NK-92 (cell line): ENCODE data around the gene AMOTL1.
"Not testable (repeated sequence)": the region's sequence is repeated elsewhere in the genome, so short reads cannot be mapped to it uniquely, and the experiment has no call there.

ENCODE experiments used
- DNase-seq: peaks from one replicate; lab custom pipeline; 2025; ENCODE audit not compliant: unreplicated experiment; lab: John Stamatoyannopoulos, UW

Gene AMOTL1

GRCh38 chr11:94769880-94770279, 1.7 kb downstream of the AMOTL1 start:
- DNase-seq = no peak

DNA sequence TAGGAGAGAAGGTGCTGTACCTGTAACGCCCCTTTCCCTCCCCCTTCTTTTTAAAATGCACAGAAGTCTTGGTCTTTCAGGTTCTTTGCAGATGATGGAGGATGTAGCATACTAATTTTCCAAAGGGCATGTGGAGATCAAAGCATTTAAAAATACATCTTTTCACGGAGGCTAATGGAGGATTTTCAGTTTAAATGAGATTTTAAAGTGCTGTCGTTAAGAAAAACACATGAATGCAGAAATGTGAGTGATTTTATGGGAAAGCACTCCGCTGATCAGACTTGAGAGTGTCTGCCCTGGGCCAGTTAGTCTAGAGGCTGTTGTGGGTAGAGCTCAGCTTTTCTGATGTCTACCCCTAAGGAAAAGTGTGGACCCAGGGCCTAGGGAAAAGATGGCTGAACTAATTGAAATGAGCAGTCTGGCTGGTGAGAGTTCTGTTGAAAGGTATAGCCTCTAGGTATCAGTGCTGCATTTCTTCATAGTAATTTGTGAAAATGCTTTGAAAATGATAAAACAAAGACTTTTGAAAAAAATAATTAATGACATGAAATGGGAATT, 2.5 kb downstream of the AMOTL1 start:
- no peak for DNase-seq

GRCh38 chr11:94771390-94771789, 3.2 kb downstream of the AMOTL1 start:
- DNase-seq = no peak

DNA sequence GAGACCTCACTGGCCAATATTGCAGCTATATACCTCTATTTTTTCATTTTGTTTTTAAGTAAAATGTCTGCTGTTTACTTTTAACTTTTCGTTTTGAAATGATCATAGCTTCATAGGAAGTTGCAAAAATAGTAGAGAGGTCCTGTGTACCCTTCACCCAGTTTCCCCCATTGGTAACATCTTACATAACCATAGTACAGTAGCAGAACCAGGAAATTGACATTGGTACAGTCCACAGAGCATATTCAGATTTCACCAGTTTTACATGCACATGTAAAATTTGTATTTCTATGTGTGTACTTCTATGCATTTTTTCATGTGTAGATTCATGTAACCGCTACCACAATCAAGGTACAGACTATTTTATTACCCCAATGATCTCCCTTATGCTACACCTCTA, 3.8 kb downstream of the AMOTL1 start:
- no peak for DNase-seq

DNA sequence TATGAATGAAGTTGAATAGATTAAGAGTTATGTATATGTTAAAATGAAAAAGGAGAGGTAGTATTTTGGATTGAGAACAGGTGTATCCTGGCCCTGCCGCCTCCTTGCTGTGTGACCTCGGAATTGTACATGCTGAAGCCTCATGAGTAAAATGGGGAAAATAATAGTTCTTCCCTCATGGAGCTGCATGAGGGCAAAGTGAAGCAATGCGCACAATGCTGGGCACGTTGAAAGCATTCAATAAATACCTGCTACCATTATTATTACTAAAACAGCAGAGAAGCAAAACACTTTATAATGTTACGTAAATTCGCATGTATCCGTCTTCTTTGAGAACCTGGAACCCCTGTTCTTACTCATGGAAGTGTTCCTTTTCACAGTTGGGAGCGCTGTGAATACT, 5.7 kb downstream of the AMOTL1 start:
- DNase-seq = no peak

DNA sequence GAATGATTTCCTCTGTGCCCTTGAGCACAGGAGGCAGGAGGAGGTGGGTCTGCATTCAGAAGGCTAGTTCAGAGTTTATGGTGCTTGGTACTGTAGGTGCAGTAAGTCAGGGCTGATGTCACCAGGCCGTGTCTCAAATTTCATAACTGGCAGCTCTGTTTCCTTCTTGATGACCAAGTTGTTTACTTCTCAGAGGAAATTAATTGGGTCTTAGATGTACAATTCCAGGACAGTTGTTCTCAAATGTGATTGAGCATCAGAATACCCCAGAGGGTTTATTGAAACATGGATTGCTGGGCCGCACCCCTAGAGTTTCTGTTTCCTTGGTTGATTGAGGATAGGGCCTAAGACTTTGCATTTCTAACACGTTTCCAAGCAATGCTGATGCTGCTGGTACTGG, 6.2 kb downstream of the AMOTL1 start:
- no peak for DNase-seq

DNA sequence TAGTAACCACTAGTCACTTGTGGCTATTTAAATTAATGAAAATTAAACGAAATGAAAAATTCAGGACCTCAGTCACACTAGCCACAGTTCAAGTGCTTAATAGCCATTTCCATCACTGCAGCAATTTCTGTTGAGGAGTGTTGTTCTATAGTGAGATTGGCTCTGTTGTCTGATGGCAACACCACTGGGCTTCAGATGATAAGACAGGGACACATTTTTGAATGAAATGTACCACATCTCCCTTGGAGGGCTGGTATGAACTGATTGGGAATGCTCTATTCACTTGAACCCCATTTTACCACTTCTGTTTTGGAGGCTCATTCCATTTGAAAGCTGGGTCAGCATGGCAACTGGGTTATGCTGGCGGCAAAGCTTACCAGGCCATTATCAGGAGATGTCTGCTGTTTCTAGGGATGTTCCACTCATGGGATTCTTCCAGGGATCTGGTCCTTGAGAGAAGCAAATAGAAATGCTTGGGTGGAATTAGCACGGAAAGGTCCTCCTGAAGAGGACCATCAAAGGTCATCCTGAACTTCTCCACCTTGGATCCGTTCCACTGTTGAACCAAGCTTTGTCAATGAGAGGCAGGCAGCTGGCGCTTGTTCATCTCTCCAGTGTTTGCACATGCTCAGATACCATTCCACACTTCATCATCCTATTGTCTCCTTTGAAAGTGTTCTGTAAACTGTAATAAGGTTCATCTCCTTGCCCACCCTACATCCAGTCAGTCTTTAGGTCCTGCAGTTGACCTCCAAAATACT, 7.6 kb downstream of the AMOTL1 start:
- no peak for DNase-seq

GRCh38 chr11:94776351-94777321, 8.5 kb downstream of the AMOTL1 start:
- DNase-seq = no peak

GRCh38 chr11:94780432-94780831, 12.3 kb downstream of the AMOTL1 start:
- no peak for DNase-seq

- no peak for DNase-seq
These were observed 13.7 kb downstream of the AMOTL1 start for GRCh38 chr11:94781837-94782236.

DNA sequence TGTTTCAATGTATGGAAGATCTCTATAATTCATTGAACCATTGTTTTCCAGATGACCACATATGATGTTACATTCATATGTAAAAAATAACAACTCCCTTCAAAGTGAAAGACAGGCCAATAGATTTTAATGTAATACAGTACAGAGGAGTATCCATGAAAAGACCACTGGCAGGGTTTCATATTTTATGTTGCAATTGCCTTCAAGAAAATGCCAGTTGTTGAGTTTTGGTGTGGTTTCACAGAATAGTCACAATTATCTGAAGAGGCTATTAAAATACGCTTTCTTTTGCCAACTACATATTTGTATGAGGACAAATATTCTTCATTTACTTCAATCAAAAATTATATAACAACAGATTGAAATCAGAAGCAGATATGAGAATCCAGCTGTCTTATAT, 14.3 kb downstream of the AMOTL1 start:
- DNase-seq = no peak

- no peak for DNase-seq
These were observed 16.7 kb downstream of the AMOTL1 start for GRCh38 chr11:94784884-94785283.

DNA sequence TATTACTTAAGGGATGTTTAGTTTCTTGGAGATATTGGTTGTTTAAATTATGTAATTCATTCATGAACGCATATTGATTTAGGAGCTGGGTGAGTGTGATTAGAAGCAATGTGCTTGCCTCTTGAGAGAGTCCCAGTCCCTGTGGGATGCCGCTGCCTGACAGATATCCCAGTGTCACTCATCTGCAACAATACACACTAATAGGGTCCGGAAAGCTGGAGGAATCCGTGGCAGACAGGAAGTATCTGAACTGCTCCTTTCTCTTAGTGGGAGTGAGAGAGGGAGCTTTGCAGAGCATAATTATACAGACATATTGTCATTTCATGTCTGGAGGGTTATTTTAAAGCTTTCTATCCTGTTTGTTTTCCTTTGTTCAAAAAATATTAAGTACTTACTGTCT, 17.4 kb downstream of the AMOTL1 start:
- DNase-seq = no peak

GRCh38 chr11:94786264-94787126, 18.3 kb downstream of the AMOTL1 start:
- no peak for DNase-seq

GRCh38 chr11:94787801-94788200, 19.6 kb downstream of the AMOTL1 start:
- no peak for DNase-seq

- DNase-seq = no peak
These were observed 20.2 kb downstream of the AMOTL1 start for GRCh38 chr11:94788396-94788795.

- DNase-seq = no peak
These were observed 22.0 kb downstream of the AMOTL1 start for GRCh38 chr11:94790197-94790596.

DNA sequence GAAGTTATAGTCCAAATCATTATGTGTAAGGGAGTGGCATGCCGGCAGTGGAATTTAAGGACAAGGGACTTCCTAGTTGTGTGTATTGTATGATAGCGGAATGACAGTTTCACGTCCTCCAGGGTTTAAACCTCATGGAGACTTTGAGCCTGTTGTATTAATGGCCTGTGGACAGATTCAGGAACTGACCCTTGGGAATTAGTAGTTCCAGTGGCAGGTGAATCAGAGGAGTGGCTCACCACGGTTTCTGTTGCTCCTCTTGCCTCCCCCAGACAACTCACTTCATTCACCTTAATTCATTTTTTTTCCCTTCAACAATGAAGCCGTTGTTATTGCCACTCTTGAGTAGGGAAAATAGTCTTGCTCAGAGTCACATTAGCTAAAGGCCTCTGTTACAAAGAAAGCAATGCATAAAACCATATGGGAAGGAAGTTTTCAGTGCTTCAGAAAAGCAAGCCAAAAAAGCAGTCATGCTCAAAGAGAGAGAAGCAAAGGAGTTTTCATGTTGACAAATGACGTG, 22.6 kb downstream of the AMOTL1 start:
- DNase-seq = no peak

- DNase-seq = no peak
These were observed 23.2 kb downstream of the AMOTL1 start for GRCh38 chr11:94791216-94791889.

- DNase-seq = not testable (repeated sequence)
These were observed 23.8 kb downstream of the AMOTL1 start for GRCh38 chr11:94791942-94792341.
